ENCODE data around the gene IRF1.

DNA sequence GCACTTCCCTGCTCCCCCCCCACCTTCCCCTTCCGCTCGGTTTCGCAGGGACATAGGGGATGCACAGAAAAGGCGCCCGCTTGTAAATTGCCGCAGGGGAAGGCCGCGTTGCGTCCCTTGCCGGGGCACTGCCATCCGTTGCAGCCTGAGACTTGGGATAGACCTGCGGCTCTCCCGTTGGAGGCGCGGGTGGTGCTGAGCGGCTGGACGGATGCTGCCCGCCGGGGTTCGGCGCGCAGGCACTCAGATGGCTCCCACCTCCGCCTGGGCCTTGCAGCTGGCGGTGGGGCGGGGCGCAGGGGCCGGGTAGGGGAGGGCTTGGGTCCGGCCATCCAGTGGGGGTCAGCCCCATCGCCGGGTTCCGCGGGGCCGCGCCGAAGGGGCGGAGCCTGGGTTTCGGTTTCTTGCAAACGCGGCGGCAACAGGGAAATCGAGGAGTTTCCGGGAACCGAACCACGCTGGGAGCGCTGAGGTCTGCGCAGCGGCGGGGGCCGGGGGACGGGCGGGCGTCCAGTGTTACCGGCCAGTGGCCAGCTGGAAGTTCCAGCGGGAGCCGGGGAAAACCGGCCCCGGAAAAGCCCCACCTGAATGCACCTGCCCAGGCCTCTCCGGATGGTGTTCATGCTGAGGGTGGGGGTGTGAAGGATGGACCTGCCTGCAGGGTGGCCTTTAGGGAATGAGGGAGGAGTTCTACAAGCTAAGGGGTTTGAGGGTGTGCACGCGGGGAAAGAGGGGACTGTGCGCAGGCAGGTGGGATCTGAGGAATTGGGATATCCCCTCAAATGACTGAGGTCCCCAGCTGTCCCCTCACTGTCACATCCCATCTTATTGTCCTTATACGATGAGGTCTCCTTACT, 6.3 kb upstream of the IRF1 start:
- TF ChIP-seq, protein P1, sequence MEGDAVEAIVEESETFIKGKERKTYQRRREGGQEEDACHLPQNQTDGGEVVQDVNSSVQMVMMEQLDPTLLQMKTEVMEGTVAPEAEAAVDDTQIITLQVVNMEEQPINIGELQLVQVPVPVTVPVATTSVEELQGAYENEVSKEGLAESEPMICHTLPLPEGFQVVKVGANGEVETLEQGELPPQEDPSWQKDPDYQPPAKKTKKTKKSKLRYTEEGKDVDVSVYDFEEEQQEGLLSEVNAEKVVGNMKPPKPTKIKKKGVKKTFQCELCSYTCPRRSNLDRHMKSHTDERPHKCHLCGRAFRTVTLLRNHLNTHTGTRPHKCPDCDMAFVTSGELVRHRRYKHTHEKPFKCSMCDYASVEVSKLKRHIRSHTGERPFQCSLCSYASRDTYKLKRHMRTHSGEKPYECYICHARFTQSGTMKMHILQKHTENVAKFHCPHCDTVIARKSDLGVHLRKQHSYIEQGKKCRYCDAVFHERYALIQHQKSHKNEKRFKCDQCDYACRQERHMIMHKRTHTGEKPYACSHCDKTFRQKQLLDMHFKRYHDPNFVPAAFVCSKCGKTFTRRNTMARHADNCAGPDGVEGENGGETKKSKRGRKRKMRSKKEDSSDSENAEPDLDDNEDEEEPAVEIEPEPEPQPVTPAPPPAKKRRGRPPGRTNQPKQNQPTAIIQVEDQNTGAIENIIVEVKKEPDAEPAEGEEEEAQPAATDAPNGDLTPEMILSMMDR (conservative IDR thresholded peaks at IDR 0.05; ENCODE audit: low read depth, low read length), result no peak
- TF ChIP-seq POLR2A (IDR thresholded peaks at IDR 0.05; ENCODE audit: low read depth, low read length) (no peak), SMC3 (IDR thresholded peaks at IDR 0.05; ENCODE audit: low read depth, low read length) (no peak), RCOR1 (IDR thresholded peaks at IDR 0.05; ENCODE audit: insufficient replicate concordance, low read length) (no peak), RAD21 (IDR thresholded peaks at IDR 0.05; ENCODE audit: low read length) (no peak), CEBPB (IDR thresholded peaks at IDR 0.05; ENCODE audit: low read depth, low read length) (no peak), MAFK (IDR thresholded peaks at IDR 0.05; ENCODE audit: low read depth, low read length) (no peak), NFE2L2 (IDR thresholded peaks at IDR 0.05; ENCODE audit: low read depth, low read length) (no peak), FOS (IDR thresholded peaks at IDR 0.05; ENCODE audit: low read depth, low read length) (no peak), MXI1 (IDR thresholded peaks at IDR 0.05; ENCODE audit: borderline replicate concordance, low read depth, low read length) (no peak), MAZ (IDR thresholded peaks at IDR 0.05; ENCODE audit: borderline replicate concordance, low read depth, low read length) (no peak), BHLHE40 (IDR thresholded peaks at IDR 0.05; ENCODE audit: low read depth, low read length) (no peak)
- TF ChIP-seq, protein P2, sequence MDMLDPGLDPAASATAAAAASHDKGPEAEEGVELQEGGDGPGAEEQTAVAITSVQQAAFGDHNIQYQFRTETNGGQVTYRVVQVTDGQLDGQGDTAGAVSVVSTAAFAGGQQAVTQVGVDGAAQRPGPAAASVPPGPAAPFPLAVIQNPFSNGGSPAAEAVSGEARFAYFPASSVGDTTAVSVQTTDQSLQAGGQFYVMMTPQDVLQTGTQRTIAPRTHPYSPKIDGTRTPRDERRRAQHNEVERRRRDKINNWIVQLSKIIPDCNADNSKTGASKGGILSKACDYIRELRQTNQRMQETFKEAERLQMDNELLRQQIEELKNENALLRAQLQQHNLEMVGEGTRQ (IDR thresholded peaks at IDR 0.05; ENCODE audit: low read depth, low read length), result no peak
- TF ChIP-seq, protein P3, sequence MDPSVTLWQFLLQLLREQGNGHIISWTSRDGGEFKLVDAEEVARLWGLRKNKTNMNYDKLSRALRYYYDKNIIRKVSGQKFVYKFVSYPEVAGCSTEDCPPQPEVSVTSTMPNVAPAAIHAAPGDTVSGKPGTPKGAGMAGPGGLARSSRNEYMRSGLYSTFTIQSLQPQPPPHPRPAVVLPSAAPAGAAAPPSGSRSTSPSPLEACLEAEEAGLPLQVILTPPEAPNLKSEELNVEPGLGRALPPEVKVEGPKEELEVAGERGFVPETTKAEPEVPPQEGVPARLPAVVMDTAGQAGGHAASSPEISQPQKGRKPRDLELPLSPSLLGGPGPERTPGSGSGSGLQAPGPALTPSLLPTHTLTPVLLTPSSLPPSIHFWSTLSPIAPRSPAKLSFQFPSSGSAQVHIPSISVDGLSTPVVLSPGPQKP (IDR thresholded peaks at IDR 0.05; ENCODE audit: borderline replicate concordance, low read depth, low read length), result no peak
